OCI-LY1 (cell line): ENCODE measurements around the gene TTLL5.

ENCODE experiments used
- CTCF ChIP-seq: fragments of 200-600 bp; sonication (generic), shearing (Covaris generic); IDR thresholded peaks from 2 replicates; pipeline ENCODE4 v1.5.1; 2017; ENCODE audit warnings: mild to moderate bottlenecking, antibody characterized with exemption, low read length, moderate library complexity, mixed read lengths
- EZH2 ChIP-seq: fragments of 200-600 bp; sonication (generic), shearing (Covaris generic); IDR thresholded peaks from 2 replicates; pipeline ENCODE4 v1.8.0; 2017; ENCODE audit warnings: borderline replicate concordance, mixed run types, mild to moderate bottlenecking, antibody characterized with exemption, low read length, moderate library complexity, mixed read lengths

GRCh38 chr14:75840911-75841310, 179.9 kb downstream of the TTLL5 start:
- TF ChIP-seq CTCF, result no peak
- no peak for TF ChIP-seq EZH2
